ENCODE results near the gene CDKAL1.
"Not testable (repeated sequence)": the region's sequence is repeated elsewhere in the genome, so short reads cannot be mapped to it uniquely, and the experiment has no call there.

Gene CDKAL1

DNA sequence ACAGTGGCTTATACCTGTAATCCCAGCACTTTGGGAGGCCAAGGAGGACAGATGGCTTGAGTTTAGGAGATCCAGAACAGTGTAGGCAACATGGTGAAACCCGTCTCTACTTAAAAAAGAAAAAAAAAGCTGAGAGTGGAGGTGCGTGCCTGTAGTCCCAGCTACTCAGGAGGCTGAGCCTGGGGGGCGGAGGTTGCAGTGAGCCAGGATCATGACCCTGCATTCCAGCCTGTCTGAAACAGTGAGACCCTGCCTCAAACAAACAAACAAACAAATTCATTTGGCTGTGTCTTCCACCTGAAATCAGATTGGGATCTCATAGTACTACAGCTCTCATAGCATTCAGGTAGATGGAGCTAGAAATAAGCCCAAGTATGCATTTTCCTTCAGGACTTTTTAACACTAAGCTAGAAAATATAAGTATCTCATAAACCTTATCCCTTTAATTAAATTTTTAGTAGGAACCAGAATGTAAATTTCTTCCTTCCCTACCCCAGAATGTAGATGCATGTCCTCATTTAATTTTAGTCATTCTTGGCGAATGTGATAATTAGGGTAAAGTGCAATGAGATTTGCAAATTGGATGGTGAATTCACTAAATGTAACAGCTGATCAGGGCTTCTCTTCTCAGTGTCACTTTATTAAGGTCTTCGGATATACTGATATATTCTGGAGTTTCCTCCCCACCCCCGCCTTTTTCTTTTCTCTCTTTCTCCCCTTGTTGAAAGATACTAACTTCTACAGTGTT lies 190.4 kb downstream of the CDKAL1 start:
- Histone ChIP-seq H3K27me3 (replicated peaks; ENCODE audit: control insufficient read depth, insufficient read depth, low read length) (no peaks in the 10 kb centered on the region), H3K4me3 (replicated peaks; ENCODE audit: low read depth, low read length) (no peak overlapping the region), H3K36me3 (ENCODE audit: control insufficient read depth, insufficient read depth, low read length) (no peaks in the 10 kb centered on the region)
- TF ChIP-seq, protein P1, sequence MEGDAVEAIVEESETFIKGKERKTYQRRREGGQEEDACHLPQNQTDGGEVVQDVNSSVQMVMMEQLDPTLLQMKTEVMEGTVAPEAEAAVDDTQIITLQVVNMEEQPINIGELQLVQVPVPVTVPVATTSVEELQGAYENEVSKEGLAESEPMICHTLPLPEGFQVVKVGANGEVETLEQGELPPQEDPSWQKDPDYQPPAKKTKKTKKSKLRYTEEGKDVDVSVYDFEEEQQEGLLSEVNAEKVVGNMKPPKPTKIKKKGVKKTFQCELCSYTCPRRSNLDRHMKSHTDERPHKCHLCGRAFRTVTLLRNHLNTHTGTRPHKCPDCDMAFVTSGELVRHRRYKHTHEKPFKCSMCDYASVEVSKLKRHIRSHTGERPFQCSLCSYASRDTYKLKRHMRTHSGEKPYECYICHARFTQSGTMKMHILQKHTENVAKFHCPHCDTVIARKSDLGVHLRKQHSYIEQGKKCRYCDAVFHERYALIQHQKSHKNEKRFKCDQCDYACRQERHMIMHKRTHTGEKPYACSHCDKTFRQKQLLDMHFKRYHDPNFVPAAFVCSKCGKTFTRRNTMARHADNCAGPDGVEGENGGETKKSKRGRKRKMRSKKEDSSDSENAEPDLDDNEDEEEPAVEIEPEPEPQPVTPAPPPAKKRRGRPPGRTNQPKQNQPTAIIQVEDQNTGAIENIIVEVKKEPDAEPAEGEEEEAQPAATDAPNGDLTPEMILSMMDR (IDR thresholded peaks at IDR 0.05; ENCODE audit: insufficient read depth, low read length, poor library complexity, severe bottlenecking): no peak
- no peak for DNase-seq (ENCODE audit: extremely low read depth, insufficient read length)

DNA sequence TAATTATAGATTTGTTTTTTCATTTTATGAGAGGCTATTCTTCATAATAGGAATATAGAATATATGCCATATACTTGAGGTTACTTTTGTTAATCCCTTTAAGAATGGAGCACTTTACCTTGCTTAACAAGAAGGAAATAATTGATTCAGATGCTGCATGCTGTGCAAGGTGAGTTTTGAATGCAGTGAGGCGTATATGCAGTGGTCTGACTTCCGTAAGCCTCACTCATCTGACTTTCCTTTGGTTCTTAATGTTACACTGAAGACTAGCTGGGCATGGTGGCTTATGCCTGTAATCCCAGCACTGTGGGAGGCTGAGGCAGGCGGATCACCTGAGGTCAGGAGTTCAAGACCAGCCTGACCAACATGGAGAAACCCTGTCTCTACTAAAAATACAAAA lies 191.0 kb downstream of the CDKAL1 start:
- not testable (repeated sequence) for H3K4me3 ChIP-seq (replicated peaks; ENCODE audit: low read depth, low read length); H3K27me3 ChIP-seq (replicated peaks; ENCODE audit: control insufficient read depth, insufficient read depth, low read length); DNase-seq (ENCODE audit: extremely low read depth, insufficient read length); H3K36me3 ChIP-seq (ENCODE audit: control insufficient read depth, insufficient read depth, low read length)

DNA sequence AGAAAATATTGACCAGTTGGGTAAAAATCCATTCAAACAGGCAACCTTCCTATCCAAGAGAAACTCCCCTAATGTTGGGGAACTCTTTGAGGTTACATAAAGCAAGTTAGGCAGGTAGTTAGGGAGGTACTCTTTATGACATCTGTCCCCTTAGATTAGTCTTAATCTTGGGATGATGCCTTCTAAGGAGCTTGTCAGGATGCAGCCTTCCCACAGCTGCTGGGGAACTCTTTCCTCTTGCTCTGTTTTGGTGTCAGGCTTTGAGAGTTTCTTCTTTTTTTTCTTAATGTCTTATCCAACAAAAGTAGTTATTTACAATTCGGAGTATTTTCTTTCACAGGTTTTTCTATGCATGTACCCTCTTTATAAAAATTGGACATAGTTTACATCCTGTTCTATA lies 194.8 kb downstream of the CDKAL1 start:
- no peak overlapping the region for H3K4me3 ChIP-seq (replicated peaks; ENCODE audit: low read depth, low read length)
- DNase-seq (ENCODE audit: extremely low read depth, insufficient read length): no peak
- TF ChIP-seq, protein P1 (IDR thresholded peaks at IDR 0.05; ENCODE audit: insufficient read depth, low read length, poor library complexity, severe bottlenecking): no peak
- no peaks in the 10 kb centered on the region for H3K27me3 ChIP-seq (replicated peaks; ENCODE audit: control insufficient read depth, insufficient read depth, low read length)
- no peaks in the 10 kb centered on the region for H3K36me3 ChIP-seq (ENCODE audit: control insufficient read depth, insufficient read depth, low read length)

DNA sequence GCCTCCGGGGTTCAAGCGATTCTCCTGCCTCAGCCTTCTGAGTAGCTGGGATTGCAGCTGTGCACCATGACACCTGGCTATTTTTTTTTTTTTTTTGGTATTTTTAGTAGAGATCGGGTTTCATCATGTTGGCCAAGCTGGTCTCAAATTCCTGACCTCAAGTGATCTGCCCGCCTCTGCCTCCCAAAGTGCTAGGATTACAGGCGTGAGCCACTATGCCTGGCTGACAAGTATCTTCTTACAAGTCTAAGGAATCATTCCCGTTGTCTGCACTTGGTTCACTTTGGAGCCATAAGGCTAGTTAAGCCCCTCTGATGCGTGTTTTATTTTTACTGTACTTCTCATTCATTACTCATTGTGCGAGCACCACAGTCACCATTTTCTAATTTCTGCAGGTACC lies 198.1 kb downstream of the CDKAL1 start:
- DNase-seq (ENCODE audit: extremely low read depth, insufficient read length): not testable (repeated sequence)

DNA sequence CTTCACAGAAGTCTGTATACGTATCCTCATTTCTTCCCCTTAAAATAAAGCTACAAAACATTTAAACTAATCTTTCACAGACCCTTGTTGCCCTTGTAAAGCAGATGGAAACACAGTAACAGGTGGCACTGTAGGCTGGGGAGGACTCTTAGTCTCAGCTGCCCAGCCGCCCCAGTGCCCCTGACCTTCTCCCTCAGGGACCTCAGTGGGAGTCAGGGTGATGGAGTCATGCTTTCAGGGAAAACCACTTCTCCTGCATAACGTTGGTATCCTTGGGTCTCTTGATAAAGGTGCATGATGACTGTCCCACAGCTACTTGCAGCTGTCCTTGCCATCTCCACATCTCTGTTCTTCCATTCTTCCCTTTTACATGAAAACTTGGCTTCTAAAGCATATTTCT lies 198.6 kb downstream of the CDKAL1 start:
- TF ChIP-seq, protein P1 (IDR thresholded peaks at IDR 0.05; ENCODE audit: insufficient read depth, low read length, poor library complexity, severe bottlenecking): no peak
- Histone ChIP-seq H3K36me3 (ENCODE audit: control insufficient read depth, insufficient read depth, low read length) (no peaks in the 10 kb centered on the region), H3K4me3 (replicated peaks; ENCODE audit: low read depth, low read length) (no peak overlapping the region), H3K27me3 (replicated peaks; ENCODE audit: control insufficient read depth, insufficient read depth, low read length) (no peaks in the 10 kb centered on the region)
- no peak for DNase-seq (ENCODE audit: extremely low read depth, insufficient read length)

More for the DNA sequence above, 198.1 kb downstream of the CDKAL1 start:
- not testable (repeated sequence) for H3K4me3 ChIP-seq (replicated peaks; ENCODE audit: low read depth, low read length); H3K27me3 ChIP-seq (replicated peaks; ENCODE audit: control insufficient read depth, insufficient read depth, low read length); H3K36me3 ChIP-seq (ENCODE audit: control insufficient read depth, insufficient read depth, low read length)

DNA sequence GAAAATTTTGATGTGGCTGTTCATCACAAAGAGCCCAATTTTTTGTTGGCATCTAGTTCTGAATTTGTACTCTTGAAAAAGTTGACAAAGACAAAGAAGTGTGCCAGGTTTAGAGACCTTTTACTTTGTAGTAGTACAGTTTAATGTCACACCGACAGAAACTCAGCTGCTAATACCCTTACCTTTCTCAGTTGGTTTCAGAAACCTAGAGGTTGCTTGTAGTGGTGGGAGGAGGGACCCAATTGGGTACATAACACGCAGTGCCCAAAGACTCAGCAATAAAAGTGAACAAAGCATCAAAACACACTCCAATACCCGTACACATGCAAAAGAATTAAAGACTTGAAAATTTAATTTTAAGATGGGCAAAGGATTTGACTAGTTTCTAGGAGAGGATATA lies 203.7 kb downstream of the CDKAL1 start:
- Histone ChIP-seq H3K27me3 (replicated peaks; ENCODE audit: control insufficient read depth, insufficient read depth, low read length) (no peaks in the 10 kb centered on the region), H3K36me3 (ENCODE audit: control insufficient read depth, insufficient read depth, low read length) (no peaks in the 10 kb centered on the region), H3K4me3 (replicated peaks; ENCODE audit: low read depth, low read length) (no peak overlapping the region)
- DNase-seq (ENCODE audit: extremely low read depth, insufficient read length): no peak
- TF ChIP-seq, protein P1 (IDR thresholded peaks at IDR 0.05; ENCODE audit: insufficient read depth, low read length, poor library complexity, severe bottlenecking): no peak

DNA sequence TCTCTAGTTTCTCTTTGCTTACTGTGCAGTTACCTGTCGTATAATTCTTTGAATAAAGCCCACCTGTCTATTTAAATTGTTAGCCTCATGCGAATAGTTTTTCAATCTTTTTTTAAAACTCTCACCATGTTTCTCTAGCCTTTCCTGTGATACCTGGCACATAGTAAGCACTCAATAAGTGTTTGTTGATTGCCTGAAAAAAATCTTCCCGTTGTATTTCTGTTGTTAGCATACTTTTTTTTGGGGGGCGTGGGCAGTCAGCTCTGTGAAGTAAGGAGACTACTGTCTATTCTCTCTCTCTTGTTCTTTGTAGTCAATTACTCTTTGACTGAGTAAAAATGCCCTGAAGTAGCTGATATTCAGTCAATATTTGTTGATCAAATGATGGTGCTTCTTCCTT lies 205.8 kb downstream of the CDKAL1 start:
- DNase-seq (ENCODE audit: extremely low read depth, insufficient read length): no peak
- TF ChIP-seq, protein P1 (IDR thresholded peaks at IDR 0.05; ENCODE audit: insufficient read depth, low read length, poor library complexity, severe bottlenecking): no peak
- no peaks in the 10 kb centered on the region for H3K27me3 ChIP-seq (replicated peaks; ENCODE audit: control insufficient read depth, insufficient read depth, low read length)
- H3K4me3 ChIP-seq (replicated peaks; ENCODE audit: low read depth, low read length): no peak overlapping the region
- no peaks in the 10 kb centered on the region for H3K36me3 ChIP-seq (ENCODE audit: control insufficient read depth, insufficient read depth, low read length)
